Epithelial cell of proximal tubule (primary cell): ENCODE data around the gene CANX. TPM values are rescaled to one million over a fixed set of nuclear protein-coding genes. Genes with fewer than 3 reads are reported as not detected.

Experiments
- DNase-seq: peaks from one replicate; pipeline ENCODE4 v3.0.0-alpha.2; 2011; ENCODE audit warnings: low read depth
- H3K4me3 ChIP-seq: 2 replicates; pipeline ENCODE4 v1.5.1; 2011; ENCODE audit warnings: low read depth, mild to moderate bottlenecking, low read length
- CTCF ChIP-seq: conservative IDR thresholded peaks from 2 replicates; pipeline ENCODE4 v1.5.1; 2012; ENCODE audit warnings: low read depth, mild to moderate bottlenecking, low read length
- total RNA-seq: library from RNA; depleted of rRNA; stranded (reverse); fragments of >200 nt; gene quantifications from 2 replicates; pipeline ENCODE4 v1.2.3, GENCODE V29; 2015

CANX gene
- total RNA-seq, 1 donor from 2014 or later: 467 TPM

GRCh38 chr5:179773686-179774040 is 74.9 kb downstream of the CANX start:
- H3K4me3 ChIP-seq: no peak overlapping the region
- no peak for TF ChIP-seq CTCF
- DNase-seq: no peak

- no peak for DNase-seq
- TF ChIP-seq CTCF: no peak
- H3K4me3 ChIP-seq: no peak overlapping the region
Measured at GRCh38 chr5:179774442-179774841, 75.7 kb downstream of the CANX start.

- no peak for TF ChIP-seq CTCF
- no peak for DNase-seq
- no peak overlapping the region for H3K4me3 ChIP-seq
Measured at GRCh38 chr5:179776411-179776938, 77.7 kb downstream of the CANX start.

- DNase-seq: no peak
- H3K4me3 ChIP-seq: no peak overlapping the region
- no peak for TF ChIP-seq CTCF
Measured at GRCh38 chr5:179777456-179777855, 78.7 kb downstream of the CANX start.

- no peak overlapping the region for H3K4me3 ChIP-seq
- no peak for DNase-seq
- TF ChIP-seq CTCF: no peak
Measured at GRCh38 chr5:179777909-179778308, 79.1 kb downstream of the CANX start.

GRCh38 chr5:179778591-179778990 is 79.8 kb downstream of the CANX start:
- no peak overlapping the region for H3K4me3 ChIP-seq
- no peak for DNase-seq
- TF ChIP-seq CTCF: no peak

- no peak for TF ChIP-seq CTCF
Measured at GRCh38 chr5:179779826-179780225, 81.1 kb downstream of the CANX start.

More at GRCh38 chr5:179779826-179780225, 81.1 kb downstream of the CANX start:
- no peak overlapping the region for H3K4me3 ChIP-seq
- DNase-seq: no peak
